Smooth muscle cell (in vitro differentiated cells): ENCODE data around the gene KRT3. TPM values are rescaled to one million over a fixed set of nuclear protein-coding genes. Genes with fewer than 3 reads are reported as not detected.

ENCODE experiments used
- DNase-seq: peaks from one replicate; lab custom pipeline; 2025; ENCODE audit not compliant: unreplicated experiment; lab: John Stamatoyannopoulos, UW
- H2AFZ ChIP-seq: fragments of 200-600 bp; sonication (generic); 2 replicates; pipeline ENCODE4 v1.6.0; 2016; ENCODE audit warnings: antibody characterized with exemption, low read depth, mild to moderate bottlenecking
- H3F3A ChIP-seq: fragments of 200-600 bp; sonication (generic); 2 replicates; pipeline ENCODE4 v1.6.0; 2017; ENCODE audit warnings: antibody characterized with exemption, low read depth
- H3K27ac ChIP-seq: fragments of 200-600 bp; sonication (generic); 2 replicates; pipeline ENCODE4 v1.5.1; 2016; ENCODE audit warnings: low read depth, mild to moderate bottlenecking
- H3K27me3 ChIP-seq: fragments of 200-600 bp; sonication (generic); 2 replicates; pipeline ENCODE4 v1.6.1; 2016; ENCODE audit warnings: low read depth, mild to moderate bottlenecking
- H3K36me3 ChIP-seq: fragments of 200-600 bp; sonication (generic); 2 replicates; pipeline ENCODE4 v1.5.1; 2016; ENCODE audit warnings: low read depth
- H3K4me1 ChIP-seq: fragments of 200-600 bp; sonication (generic); 2 replicates; pipeline ENCODE4 v1.5.1; 2016; ENCODE audit warnings: low read depth
- H3K4me2 ChIP-seq: fragments of 200-600 bp; sonication (generic); 2 replicates; pipeline ENCODE4 v1.6.0; 2016; ENCODE audit warnings: mild to moderate bottlenecking
- H3K4me3 ChIP-seq: fragments of 200-600 bp; sonication (generic); 2 replicates; pipeline ENCODE4 v1.5.1; 2016; ENCODE audit warnings: mild to moderate bottlenecking
- H3K79me2 ChIP-seq: fragments of 200-600 bp; sonication (generic); 2 replicates; pipeline ENCODE4 v1.6.0; 2016; ENCODE audit warnings: low read depth, mild to moderate bottlenecking
- H3K9ac ChIP-seq: fragments of 200-600 bp; sonication (generic); 2 replicates; pipeline ENCODE4 v1.6.0; 2016; ENCODE audit warnings: low read depth
- H3K9me3 ChIP-seq: fragments of 200-600 bp; sonication (generic); replicated peaks from 2 replicates; pipeline ENCODE4 v1.5.1; 2016; ENCODE audit warnings: low read depth
- H4K20me1 ChIP-seq: fragments of 200-600 bp; sonication (generic); 2 replicates; pipeline ENCODE4 v1.6.0; 2016; ENCODE audit warnings: low read depth
- CTCF ChIP-seq: fragments of 200-600 bp; sonication (generic); IDR thresholded peaks from 2 replicates; pipeline ENCODE4 v1.5.1; 2017; ENCODE audit warnings: borderline replicate concordance, mild to moderate bottlenecking, antibody characterized with exemption; ENCODE audit not compliant: insufficient read depth, poor library complexity, severe bottlenecking
- WGBS: methylation state at CpG from one replicate; pipeline ENCODE4 v1.1.7; 2016; ENCODE audit warnings: low lambda C conversion rate; 5-methylcytosine and 5-hydroxymethylcytosine counted together
- polyA plus RNA-seq: library from polyadenylated mRNA; unstranded; fragments of >200 nt; fragmentation: Nextera tagmentation; extraction: Ambion mirVana; gene quantifications from 2 replicates; pipeline ENCODE4 v1.2.1, GENCODE V29; 2016
- total RNA-seq: library from RNA; depleted of rRNA; stranded (reverse); fragments of >200 nt; gene quantifications from 2 replicates; pipeline ENCODE4 v1.2.3, GENCODE V29; 2014

KRT3 gene
- total and polyA plus RNA-seq, 2 experiments from 2014 or later = not detected

GRCh38 chr12:52798671-52799504 is 3.0 kb upstream of the KRT3 start:
- H4K20me1 ChIP-seq = no peaks in the 10 kb centered on the region
- no peaks in the 10 kb centered on the region for H3K36me3 ChIP-seq
- H3K27ac ChIP-seq = peak overlapping the region; percentile 51
- H3F3A ChIP-seq = no peaks in the 10 kb centered on the region
- H3K9ac ChIP-seq = no peak overlapping the region
- no peaks in the 10 kb centered on the region for H3K27me3 ChIP-seq
- no peak for TF ChIP-seq CTCF
- no peaks in the 10 kb centered on the region for H3K9me3 ChIP-seq
- no peak overlapping the region for H3K4me3 ChIP-seq
- 42% methylated on average over 7 of the region's 7 CpGs for WGBS
- no peak overlapping the region for H2AFZ ChIP-seq
- no peak for DNase-seq
- H3K4me1 ChIP-seq = no peaks in the 10 kb centered on the region
- no peaks in the 10 kb centered on the region for H3K79me2 ChIP-seq
- peak overlapping the region; percentile 19 for H3K4me2 ChIP-seq

- no peaks in the 10 kb centered on the region for H3K36me3 ChIP-seq
- no peak overlapping the region for H2AFZ ChIP-seq
- H3F3A ChIP-seq = no peaks in the 10 kb centered on the region
- no peak overlapping the region for H3K4me3 ChIP-seq
- no peak overlapping the region for H3K9ac ChIP-seq
- no peaks in the 10 kb centered on the region for H3K27me3 ChIP-seq
- peak overlapping the region; percentile 19 for H3K4me2 ChIP-seq
- no peak for DNase-seq
- no peaks in the 10 kb centered on the region for H3K9me3 ChIP-seq
- 96% methylated on average over 4 of the region's 4 CpGs for WGBS
- TF ChIP-seq CTCF = no peak
- no peaks in the 10 kb centered on the region for H3K79me2 ChIP-seq
- H3K27ac ChIP-seq = no peak overlapping the region
- H3K4me1 ChIP-seq = no peaks in the 10 kb centered on the region
- H4K20me1 ChIP-seq = no peaks in the 10 kb centered on the region
Observed at GRCh38 chr12:52798003-52798670, 2.2 kb upstream of the KRT3 start.

GRCh38 chr12:52797529-52797894 is 1.6 kb upstream of the KRT3 start:
- H3F3A ChIP-seq = no peaks in the 10 kb centered on the region
- H3K4me1 ChIP-seq = no peaks in the 10 kb centered on the region
- no peak for DNase-seq
- H3K27ac ChIP-seq = no peak overlapping the region
- no peak overlapping the region for H2AFZ ChIP-seq
- no peak overlapping the region for H3K4me2 ChIP-seq
- H3K9ac ChIP-seq = no peak overlapping the region
- no peaks in the 10 kb centered on the region for H3K79me2 ChIP-seq
- no peaks in the 10 kb centered on the region for H3K9me3 ChIP-seq
- no peaks in the 10 kb centered on the region for H4K20me1 ChIP-seq
- TF ChIP-seq CTCF = no peak
- no peaks in the 10 kb centered on the region for H3K27me3 ChIP-seq
- H3K4me3 ChIP-seq = no peak overlapping the region
- H3K36me3 ChIP-seq = no peaks in the 10 kb centered on the region
